SH-SY5Y (cell line): ENCODE measurements around the gene KIRREL2.

Experiments used
- GATA2 ChIP-seq: IDR thresholded peaks from 2 replicates; pipeline ENCODE4 v1.6.1; 2011; ENCODE audit warnings: mild to moderate bottlenecking, low read depth, low read length
- GATA3 ChIP-seq: IDR thresholded peaks from 2 replicates; pipeline ENCODE4 v1.6.1; 2011; ENCODE audit warnings: low read depth, mild to moderate bottlenecking, low read length, moderate library complexity

- TF ChIP-seq GATA2 (no peak), GATA3 (no peak)
These were observed 31.7 kb downstream of the KIRREL2 start for GRCh38 chr19:35888398-35888797.
